B cell (primary cell): ENCODE data around the gene TMEM37. TPM values are rescaled to one million over a fixed set of nuclear protein-coding genes. Genes with fewer than 3 reads are reported as not detected.
"Not testable (repeated sequence)": the region's sequence is repeated elsewhere in the genome, so short reads cannot be mapped to it uniquely, and the experiment has no call there.

ENCODE experiments used
- ATAC-seq: fragments of 200-7000 bp; cut with Tn5 transposase; one replicate; pipeline ENCODE4 v1.10.0; 2021; ENCODE audit warnings: low read depth, mild to moderate bottlenecking, moderate number of reproducible peaks, moderate library complexity
- CTCF ChIA-PET: fragments of 350-600 bp; sonication (Branson Sonifier 250); formaldehyde crosslinking; loops from one replicate; lab custom pipeline; 2021; ENCODE audit warnings: antibody characterized with exemption, inconsistent platforms; lab: Charles Lee
- POLR2A ChIA-PET: fragments of 350-600 bp; sonication (Branson Sonifier 250); formaldehyde crosslinking; loops from one replicate; lab custom pipeline; 2021; ENCODE audit warnings: antibody characterized with exemption; lab: Charles Lee
- DNase-seq: peaks from one replicate; pipeline ENCODE4 v3.0.0; 2013
- H2AFZ ChIP-seq: 2 replicates; pipeline ENCODE4 v1.6.1; 2012; ENCODE audit warnings: mild to moderate bottlenecking, low read depth, low read length; ENCODE audit not compliant: insufficient read depth, poor library complexity, severe bottlenecking
- H3K27ac ChIP-seq, 2 donors: 1 replicate in 1 of 2; 2 replicates in 1 of 2; pipeline ENCODE4 v1.5.1; 2012 to 2013; ENCODE audit warnings: low read length in 2 of 2, mild to moderate bottlenecking in 2 of 2, moderate library complexity in 1 of 2
- H3K27me3 ChIP-seq, 4 experiments: fragments of 200-600 bp in 1 of 4; sonication (generic) in 1 of 4; replicated peaks in 1 of 4; 1 replicate in 2 of 4; 2 replicates in 2 of 4; pipeline versions ENCODE4 v1.6.1 to v1.7.0; 2013 to 2016; ENCODE audit warnings: low read length in 3 of 4, mild to moderate bottlenecking in 2 of 4, mixed read lengths in 1 of 4, moderate library complexity in 1 of 4; ENCODE audit not compliant: insufficient read depth in 4 of 4, control insufficient read depth in 3 of 4; ENCODE audit errors: control extremely low read depth in 1 of 4
- H3K36me3 ChIP-seq, 2 experiments: replicated peaks in 1 of 2; 1 replicate in 1 of 2; 2 replicates in 1 of 2; pipeline versions ENCODE4 v1.6.1 to v1.7.1; 2013; ENCODE audit warnings: low read length in 1 of 2; ENCODE audit not compliant: insufficient read depth in 2 of 2, control insufficient read depth in 1 of 2; ENCODE audit errors: control extremely low read depth in 1 of 2, extremely low read depth in 1 of 2
- H3K4me1 ChIP-seq, 2 donors: fragments of 200-600 bp in 1 of 2; sonication (generic) in 1 of 2; 1 replicate in 1 of 2; 2 replicates in 1 of 2; pipeline versions ENCODE4 v1.5.1 to v1.6.1; 2013 to 2017; ENCODE audit warnings: low read length in 2 of 2; ENCODE audit not compliant: control insufficient read depth in 2 of 2, insufficient read depth in 2 of 2
- H3K4me2 ChIP-seq: replicated peaks from 2 replicates; pipeline ENCODE3; 2012; ENCODE audit warnings: mild to moderate bottlenecking, low read depth, low read length; ENCODE audit not compliant: poor library complexity, severe bottlenecking
- H3K4me3 ChIP-seq, 5 experiments: fragments of 200-600 bp in 1 of 5; sonication (generic) in 1 of 5; 1 replicate in 3 of 5; 2 replicates in 2 of 5; pipeline versions ENCODE4 v1.5.1 to v1.7.0; 2011 to 2016; ENCODE audit warnings: low read length in 4 of 5, mild to moderate bottlenecking in 4 of 5, low read depth in 2 of 5, control low read depth in 1 of 5, moderate library complexity in 1 of 5; ENCODE audit not compliant: insufficient read depth in 1 of 5; ENCODE audit errors: control extremely low read depth in 1 of 5, extremely low read depth in 1 of 5
- H3K79me2 ChIP-seq: fragments of 200-600 bp; sonication (generic); one replicate; pipeline ENCODE4 v1.6.0; 2016; ENCODE audit warnings: low read length; ENCODE audit not compliant: control insufficient read depth, insufficient read depth
- H3K9ac ChIP-seq: fragments of 200-600 bp; sonication (generic); 2 replicates; pipeline ENCODE4 v1.6.1; 2017; ENCODE audit warnings: mild to moderate bottlenecking, low read length, moderate library complexity
- H3K9me3 ChIP-seq, 3 donors: one replicate each; pipeline versions ENCODE4 v1.6.1 to v1.7.1; 2013; ENCODE audit warnings: low read length in 2 of 3; ENCODE audit not compliant: control insufficient read depth in 2 of 3, insufficient read depth in 1 of 3; ENCODE audit errors: control extremely low read depth in 1 of 3
- H4K20me1 ChIP-seq: 2 replicates; pipeline ENCODE4 v1.6.0; 2012; ENCODE audit warnings: mild to moderate bottlenecking, low read length; ENCODE audit not compliant: insufficient read depth, control insufficient read depth, poor library complexity, severe bottlenecking
- H3K27ac Mint-ChIP-seq: one replicate; pipeline ENCODE4 v1.8.0; 2021; ENCODE audit warnings: mixed read lengths
- H3K27me3 Mint-ChIP-seq: one replicate; pipeline ENCODE4 v1.8.0; 2021; ENCODE audit warnings: mixed read lengths
- H3K4me1 Mint-ChIP-seq: one replicate; pipeline ENCODE4 v1.8.0; 2021; ENCODE audit warnings: mixed read lengths
- H3K4me3 Mint-ChIP-seq: one replicate; pipeline ENCODE4 v1.8.0; 2021; ENCODE audit warnings: mixed read lengths
- H3K9me3 Mint-ChIP-seq: one replicate; pipeline ENCODE4 v1.8.0; 2022; ENCODE audit warnings: mixed read lengths; ENCODE audit not compliant: insufficient read depth
- CTCF ChIP-seq: fragments of 200-600 bp; IDR thresholded peaks from one replicate; pipeline ENCODE4 v1.8.0; 2022; ENCODE audit warnings: antibody characterized with exemption, mild to moderate bottlenecking
- EZH2 ChIP-seq: IDR thresholded peaks from 2 replicates; pipeline ENCODE4 v1.6.1; 2012; ENCODE audit warnings: borderline replicate concordance, low read depth, mild to moderate bottlenecking, moderate library complexity, low read length; ENCODE audit not compliant: insufficient read depth, poor library complexity, severe bottlenecking
- WGBS: methylation state at CpG from one replicate; pipeline ENCODE4 v1.1.5; 2013; ENCODE audit warnings: missing lambda C conversion rate; ENCODE audit not compliant: insufficient coverage; 5-methylcytosine and 5-hydroxymethylcytosine counted together
- intact Hi-C: fragments of 100-400 bp; cut with micrococcal nuclease; formaldehyde crosslinking; loops from one replicate; pipeline ENCODE4 v1.10.0; 2022
- polyA plus RNA-seq: library from polyadenylated mRNA; depleted of rRNA; stranded (reverse); fragments of >200 nt; gene quantifications from 2 replicates; pipeline ENCODE4 v1.2.3, GENCODE V29; 2012
- total RNA-seq, 2 donors: library from RNA; stranded (reverse); fragments of 120-200 nt in 1 of 2; gene quantifications; 1 replicate in 1 of 2; 2 replicates in 1 of 2; pipeline versions ENCODE4 v1.2.3 to v1.2.4, GENCODE V29; 2013 to 2022

TMEM37 gene
- total and polyA plus RNA-seq, 2 donors (not counting 1 experiment from before 2014, with no cell fraction given) = not detected

DNA sequence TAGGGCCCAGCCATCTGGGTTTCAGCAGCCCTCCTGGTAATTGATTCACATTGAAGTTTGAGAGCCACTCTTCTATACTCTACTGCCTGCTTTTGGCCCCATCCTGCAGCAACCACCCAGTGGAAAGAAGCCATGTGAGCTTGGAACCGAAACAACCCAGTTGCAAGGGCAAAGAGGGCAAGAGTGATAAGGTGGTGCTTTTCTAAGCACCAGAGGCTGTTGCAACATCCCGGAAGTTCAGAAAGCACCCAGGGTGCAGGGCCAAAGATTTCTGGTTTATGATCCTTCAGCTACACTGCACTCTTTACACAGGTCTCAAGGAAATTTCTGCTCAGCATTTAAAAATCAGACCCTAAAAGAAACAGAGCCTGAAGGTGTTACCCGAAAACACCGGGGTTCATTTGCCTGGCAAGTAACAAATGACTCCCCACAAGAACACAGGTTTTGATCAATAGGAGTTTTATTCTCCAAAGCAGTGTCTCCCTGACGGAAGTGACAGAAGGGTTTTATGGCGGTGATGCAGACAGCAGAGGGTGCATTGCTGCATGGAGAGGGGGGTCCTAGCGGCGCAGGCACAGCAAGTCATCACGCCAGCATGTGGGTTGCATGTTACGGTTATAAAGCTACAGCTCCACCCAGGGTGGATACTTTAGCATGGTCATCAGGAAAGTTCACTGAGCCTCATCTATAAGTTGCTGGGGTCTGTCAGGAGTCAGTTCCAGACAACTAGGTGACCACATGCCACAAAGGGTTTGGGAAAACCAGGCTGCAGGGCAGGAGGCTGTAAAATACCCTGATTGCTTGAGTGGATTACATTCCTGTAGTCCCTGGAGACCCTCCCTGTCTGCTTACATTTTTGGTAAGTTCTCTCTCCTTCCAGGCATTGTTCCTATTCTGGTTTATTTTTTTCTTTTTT is 28.8 kb upstream of the TMEM37 start:
- TF ChIP-seq CTCF = no peak
- no peak for TF ChIP-seq EZH2
- no peak overlapping the region for H3K27ac Mint-ChIP-seq
- Histone ChIP-seq H4K20me1 (no peaks in the 10 kb centered on the region), H3K4me1 (no peaks in the 10 kb centered on the region), H3K4me3 (no peak overlapping the region), H3K36me3 (no peaks in the 10 kb centered on the region), H3K9ac (no peak overlapping the region), H3K27ac (no peak overlapping the region), H3K4me2 (no peak overlapping the region), H3K9me3 (peaks cover 0 to 3% (median 0%) of the 10 kb centered on the region in 3 donors), H3K79me2 (no peaks in the 10 kb centered on the region), H3K27me3 (peaks cover 0 to 6% (median 0%) of the 10 kb centered on the region in 4 experiments), H2AFZ (no peak overlapping the region)
- intact Hi-C loops = no loop called here
- no peak overlapping the region for H3K4me3 Mint-ChIP-seq
- DNase-seq (no peak), ATAC-seq (no peak)
- no peaks in the 10 kb centered on the region for H3K4me1 Mint-ChIP-seq
- peaks cover 24% of the 10 kb centered on the region for H3K27me3 Mint-ChIP-seq
- no peaks in the 10 kb centered on the region for H3K9me3 Mint-ChIP-seq
- CTCF ChIA-PET = interaction anchor here (0.9 to 2.7 kb wide), 2 partner anchors 32 to 74 kb away, joined by 3 to 15 read pairs; no protein-coding TSS in a partner anchor
- POLR2A ChIA-PET = no interaction called here
- WGBS = 97% methylated on average over 9 of the region's 10 CpGs

DNA sequence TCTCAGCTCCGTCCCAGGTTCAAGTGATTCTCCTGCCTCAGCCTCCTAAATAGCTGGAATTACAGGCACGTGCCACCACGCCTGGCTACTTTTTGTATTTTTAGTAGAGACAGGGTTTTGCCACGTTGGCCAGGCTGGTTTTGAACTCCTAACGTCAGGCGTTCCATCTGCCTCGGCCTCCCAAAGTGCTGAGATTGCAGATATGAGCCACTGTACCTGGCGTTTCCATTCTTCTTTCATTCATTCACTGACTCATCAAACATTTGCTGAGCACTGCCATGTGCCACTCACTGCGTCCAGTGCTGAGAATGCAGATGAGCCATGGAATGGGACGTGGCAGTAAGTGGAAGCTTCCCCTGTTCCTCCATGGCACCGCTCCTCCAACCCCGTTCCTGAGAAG is 28.0 kb upstream of the TMEM37 start:
- DNase-seq, H3K4me2 ChIP-seq, H3K9me3 Mint-ChIP-seq, H3K4me3 Mint-ChIP-seq, H3K27me3 ChIP-seq, H3K9ac ChIP-seq, H3K4me3 ChIP-seq, intact Hi-C loops, H3K36me3 ChIP-seq, H3K27ac ChIP-seq, POLR2A ChIA-PET, H2AFZ ChIP-seq, ATAC-seq, H3K9me3 ChIP-seq, H3K79me2 ChIP-seq, H4K20me1 ChIP-seq, H3K4me1 Mint-ChIP-seq, H3K4me1 ChIP-seq, H3K27ac Mint-ChIP-seq: not testable (repeated sequence)
- H3K27me3 Mint-ChIP-seq = peaks cover 21% of the 10 kb centered on the region
- CTCF ChIA-PET = interaction anchor here (0.9 to 2.7 kb wide), 2 partner anchors 31 to 73 kb away, joined by 3 to 15 read pairs; no protein-coding TSS in a partner anchor
- whole genome bisulfite sequencing = 93% methylated on average over 3 of the region's 12 CpGs
